Panc1 (cell line): ENCODE data around the gene SLCO1B3. TPM values are rescaled to one million over a fixed set of nuclear protein-coding genes. Genes with fewer than 3 reads are reported as not detected.

Source experiments
- ATAC-seq: fragments of 200-7000 bp; cut with Tn5 transposase; 2 replicates; pipeline ENCODE4 v1.9.1; 2020; ENCODE audit warnings: mild to moderate bottlenecking, moderate library complexity
- BruUV-seq: library from RNA; stranded (reverse); fragments of 400-500 nt; replicated peaks from 2 replicates; lab custom pipeline; 2021; lab: Mats Ljungman, UMichigan
- CTCF ChIA-PET: fragments of 300-600 bp; sonication (Branson Sonifier 250); formaldehyde crosslinking; loops from one replicate; lab custom pipeline; 2022; ENCODE audit warnings: antibody characterized with exemption; lab: Charles Lee
- POLR2A ChIA-PET: fragments of 300-600 bp; sonication (Branson Sonifier 250); formaldehyde crosslinking; loops from one replicate; lab custom pipeline; 2022; ENCODE audit warnings: antibody characterized with exemption; lab: Charles Lee
- DNase-seq: peaks from one replicate; pipeline ENCODE4 v3.0.0-alpha.2; 2010; ENCODE audit warnings: low read depth, low spot score
- H3K27ac ChIP-seq: 2 replicates; pipeline ENCODE4 v1.5.1; 2011; ENCODE audit warnings: mild to moderate bottlenecking, low read length, inconsistent platforms
- H3K27me3 ChIP-seq: fragments of 200-500 bp; sonication (Bioruptor generic); 2 replicates; pipeline ENCODE4 v1.6.0; 2014; ENCODE audit warnings: low read length, inconsistent platforms; ENCODE audit not compliant: control insufficient read depth, insufficient read depth
- H3K36me3 ChIP-seq: fragments of 200-500 bp; sonication (Bioruptor generic); 2 replicates; pipeline ENCODE4 v1.5.1; 2014; ENCODE audit warnings: inconsistent platforms, mild to moderate bottlenecking, low read length, moderate library complexity; ENCODE audit not compliant: control insufficient read depth, insufficient read depth
- H3K4me1 ChIP-seq: 2 replicates; pipeline ENCODE4 v1.5.1; 2011; ENCODE audit warnings: inconsistent platforms, mild to moderate bottlenecking, low read length, moderate library complexity; ENCODE audit not compliant: control insufficient read depth, insufficient read depth
- H3K4me3 ChIP-seq, 2 experiments: 2 replicates each; pipeline ENCODE4 v1.5.1; 2011 to 2012; ENCODE audit warnings: low read depth in 2 of 2, low read length in 2 of 2, mild to moderate bottlenecking in 2 of 2, inconsistent platforms in 1 of 2, moderate library complexity in 1 of 2
- H3K9me3 ChIP-seq: fragments of 200-500 bp; sonication (Bioruptor generic); 2 replicates; pipeline ENCODE4 v1.5.1; 2014; ENCODE audit warnings: low read depth, mild to moderate bottlenecking, inconsistent platforms, low read length, moderate library complexity; ENCODE audit not compliant: control insufficient read depth, insufficient read depth
- POLR2AphosphoS5 ChIP-seq: IDR thresholded peaks from 2 replicates; pipeline ENCODE4 v1.6.1; 2012; ENCODE audit warnings: mild to moderate bottlenecking, low read depth, low read length, moderate library complexity
- SIN3A ChIP-seq: IDR thresholded peaks from 2 replicates; pipeline ENCODE4 v1.6.1; 2012; ENCODE audit warnings: low read depth, mild to moderate bottlenecking, low read length, moderate library complexity, borderline replicate concordance; ENCODE audit not compliant: insufficient read depth
- TCF7L2 ChIP-seq: IDR thresholded peaks from 2 replicates; pipeline ENCODE4 v1.6.1; 2011; ENCODE audit warnings: mild to moderate bottlenecking, low read depth, low read length, inconsistent platforms
- in situ Hi-C: cut with HindIII; loops from 2 replicates; pipeline ENCODE4 v1.10.0; 2016; ENCODE audit warnings: low sequenced_read_pairs, low pct_unique_long_range_greater_than_20kb
- intact Hi-C: fragments of 100-400 bp; cut with micrococcal nuclease; formaldehyde crosslinking; loops from one replicate; pipeline ENCODE4 v1.10.0; 2022; ENCODE audit not compliant: unreplicated experiment
- total RNA-seq: library from RNA; stranded (reverse); gene quantifications from one replicate; pipeline ENCODE4 v1.2.1, GENCODE V29; 2021; ENCODE audit not compliant: unreplicated experiment
- TF ChIP-seq, protein P1 (sequence below): fragments of 450-650 bp; IDR thresholded peaks from 2 replicates; pipeline ENCODE4 v1.5.1; 2017; ENCODE audit warnings: mild to moderate bottlenecking
- TF ChIP-seq, protein P2 (sequence below), 2 experiments: IDR thresholded peaks; 2 replicates each; pipeline ENCODE4 v1.6.1; 2011 to 2012; ENCODE audit warnings: low read depth in 2 of 2, control low read depth in 1 of 2, low read length in 1 of 2, mild to moderate bottlenecking in 1 of 2, moderate library complexity in 1 of 2; ENCODE audit not compliant: insufficient read depth in 1 of 2

Gene SLCO1B3
- total RNA-seq, 1 experiment from 2014 or later: 0.85 TPM

DNA sequence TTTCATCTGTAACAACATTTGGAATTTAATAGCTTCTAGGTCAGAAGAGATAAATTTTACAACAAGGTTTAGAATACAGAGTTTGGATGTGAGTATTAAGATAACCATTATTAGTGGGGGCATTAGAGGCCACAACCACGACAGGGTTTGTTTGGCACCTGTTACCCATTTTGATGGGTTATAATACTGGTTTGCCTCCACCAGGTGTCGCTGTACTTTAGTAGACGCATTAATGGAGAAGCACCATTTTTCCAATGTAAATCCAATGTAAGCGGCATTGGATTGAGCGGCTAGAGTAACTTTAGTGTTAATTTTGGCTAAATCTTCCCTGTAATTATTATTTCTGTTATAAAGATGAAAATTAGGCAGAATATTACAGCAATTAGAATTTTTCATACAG is 136.2 kb downstream of the SLCO1B3 start:
- DNase-seq (no peak), ATAC-seq (no peak)
- H3K27me3 ChIP-seq: no peaks in the 10 kb centered on the region
- in situ Hi-C loops (no loop called here), intact Hi-C loops (no loop called here)
- H3K36me3 ChIP-seq: no peaks in the 10 kb centered on the region
- H3K27ac ChIP-seq: no peak overlapping the region
- TF ChIP-seq TCF7L2: no peak
- TF ChIP-seq, protein P1, sequence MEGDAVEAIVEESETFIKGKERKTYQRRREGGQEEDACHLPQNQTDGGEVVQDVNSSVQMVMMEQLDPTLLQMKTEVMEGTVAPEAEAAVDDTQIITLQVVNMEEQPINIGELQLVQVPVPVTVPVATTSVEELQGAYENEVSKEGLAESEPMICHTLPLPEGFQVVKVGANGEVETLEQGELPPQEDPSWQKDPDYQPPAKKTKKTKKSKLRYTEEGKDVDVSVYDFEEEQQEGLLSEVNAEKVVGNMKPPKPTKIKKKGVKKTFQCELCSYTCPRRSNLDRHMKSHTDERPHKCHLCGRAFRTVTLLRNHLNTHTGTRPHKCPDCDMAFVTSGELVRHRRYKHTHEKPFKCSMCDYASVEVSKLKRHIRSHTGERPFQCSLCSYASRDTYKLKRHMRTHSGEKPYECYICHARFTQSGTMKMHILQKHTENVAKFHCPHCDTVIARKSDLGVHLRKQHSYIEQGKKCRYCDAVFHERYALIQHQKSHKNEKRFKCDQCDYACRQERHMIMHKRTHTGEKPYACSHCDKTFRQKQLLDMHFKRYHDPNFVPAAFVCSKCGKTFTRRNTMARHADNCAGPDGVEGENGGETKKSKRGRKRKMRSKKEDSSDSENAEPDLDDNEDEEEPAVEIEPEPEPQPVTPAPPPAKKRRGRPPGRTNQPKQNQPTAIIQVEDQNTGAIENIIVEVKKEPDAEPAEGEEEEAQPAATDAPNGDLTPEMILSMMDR: peak; percentile 45; the same call in 1 of the 2 replicates
- POLR2A ChIA-PET: no interaction called here
- H3K4me3 ChIP-seq: no peak overlapping the region
- CTCF ChIA-PET: interaction anchor here (0.6 kb wide), 1 partner anchor 160 kb away, joined by 3 read pairs; no protein-coding TSS in a partner anchor
- H3K9me3 ChIP-seq: no peaks in the 10 kb centered on the region
- no peaks in the 10 kb centered on the region for H3K4me1 ChIP-seq
- BruUV-seq: no TSS peak

DNA sequence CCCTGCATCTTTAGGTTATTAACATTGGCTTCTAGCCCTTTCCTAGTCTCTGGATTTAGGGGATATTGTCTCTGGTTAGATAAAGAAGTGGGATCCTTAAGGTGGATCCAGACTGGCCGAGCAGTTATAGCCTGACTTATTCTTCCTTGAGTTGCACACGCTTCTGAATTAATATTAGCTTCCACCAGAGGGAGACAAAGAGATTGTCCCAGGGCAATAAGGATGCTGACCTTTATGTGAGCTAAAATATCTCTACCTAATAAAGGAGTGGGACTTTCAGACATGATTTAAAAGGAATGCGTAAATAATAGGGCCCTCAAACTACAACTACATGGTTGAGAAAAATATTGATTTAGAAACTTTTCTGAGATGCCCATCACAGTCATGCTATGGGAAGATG is 139.7 kb downstream of the SLCO1B3 start:
- BruUV-seq: no TSS peak
- intact Hi-C loops (loop anchor here (5.0 kb wide), 1 partner anchor 217 kb away; no protein-coding TSS in a partner anchor), in situ Hi-C loops (no loop called here)
- ChIA-PET CTCF (no interaction called here), POLR2A (no interaction called here)
- DNase-seq (peak; percentile 7), ATAC-seq (no peak)
- Histone ChIP-seq H3K4me1 (no peaks in the 10 kb centered on the region), H3K9me3 (no peaks in the 10 kb centered on the region), H3K4me3 (no peak overlapping the region), H3K27me3 (no peaks in the 10 kb centered on the region), H3K27ac (no peak overlapping the region), H3K36me3 (no peaks in the 10 kb centered on the region)
- TF ChIP-seq, protein P1: peak; percentile 33
- TF ChIP-seq POLR2AphosphoS5: no peak

DNA sequence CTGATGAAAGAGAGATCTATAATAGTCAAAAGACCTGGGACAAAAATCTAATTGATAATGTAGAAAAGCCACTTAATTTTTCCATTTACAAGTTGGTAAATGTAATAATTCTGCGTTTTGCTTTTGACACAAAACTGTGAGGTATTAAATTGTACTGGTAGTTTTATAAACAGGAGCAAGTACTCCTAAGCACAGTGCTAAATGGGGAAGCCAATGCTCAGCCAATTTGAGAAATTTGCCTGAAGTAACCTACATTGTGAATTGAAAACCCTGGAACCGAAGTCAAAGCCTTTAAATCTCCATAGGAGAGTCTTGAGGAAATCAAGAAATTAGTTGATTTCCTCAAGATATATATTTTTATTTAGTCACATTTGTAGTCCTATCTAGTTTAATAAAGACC is 152.8 kb downstream of the SLCO1B3 start:
- no peaks in the 10 kb centered on the region for H3K27me3 ChIP-seq
- no peak overlapping the region for H3K4me3 ChIP-seq
- no peaks in the 10 kb centered on the region for H3K4me1 ChIP-seq
- ATAC-seq (no peak), DNase-seq (no peak)
- CTCF ChIA-PET: no interaction called here
- no peak overlapping the region for H3K27ac ChIP-seq
- no peaks in the 10 kb centered on the region for H3K36me3 ChIP-seq
- in situ Hi-C loops (no loop called here), intact Hi-C loops (no loop called here)
- no peaks in the 10 kb centered on the region for H3K9me3 ChIP-seq
- TF ChIP-seq, protein P2, sequence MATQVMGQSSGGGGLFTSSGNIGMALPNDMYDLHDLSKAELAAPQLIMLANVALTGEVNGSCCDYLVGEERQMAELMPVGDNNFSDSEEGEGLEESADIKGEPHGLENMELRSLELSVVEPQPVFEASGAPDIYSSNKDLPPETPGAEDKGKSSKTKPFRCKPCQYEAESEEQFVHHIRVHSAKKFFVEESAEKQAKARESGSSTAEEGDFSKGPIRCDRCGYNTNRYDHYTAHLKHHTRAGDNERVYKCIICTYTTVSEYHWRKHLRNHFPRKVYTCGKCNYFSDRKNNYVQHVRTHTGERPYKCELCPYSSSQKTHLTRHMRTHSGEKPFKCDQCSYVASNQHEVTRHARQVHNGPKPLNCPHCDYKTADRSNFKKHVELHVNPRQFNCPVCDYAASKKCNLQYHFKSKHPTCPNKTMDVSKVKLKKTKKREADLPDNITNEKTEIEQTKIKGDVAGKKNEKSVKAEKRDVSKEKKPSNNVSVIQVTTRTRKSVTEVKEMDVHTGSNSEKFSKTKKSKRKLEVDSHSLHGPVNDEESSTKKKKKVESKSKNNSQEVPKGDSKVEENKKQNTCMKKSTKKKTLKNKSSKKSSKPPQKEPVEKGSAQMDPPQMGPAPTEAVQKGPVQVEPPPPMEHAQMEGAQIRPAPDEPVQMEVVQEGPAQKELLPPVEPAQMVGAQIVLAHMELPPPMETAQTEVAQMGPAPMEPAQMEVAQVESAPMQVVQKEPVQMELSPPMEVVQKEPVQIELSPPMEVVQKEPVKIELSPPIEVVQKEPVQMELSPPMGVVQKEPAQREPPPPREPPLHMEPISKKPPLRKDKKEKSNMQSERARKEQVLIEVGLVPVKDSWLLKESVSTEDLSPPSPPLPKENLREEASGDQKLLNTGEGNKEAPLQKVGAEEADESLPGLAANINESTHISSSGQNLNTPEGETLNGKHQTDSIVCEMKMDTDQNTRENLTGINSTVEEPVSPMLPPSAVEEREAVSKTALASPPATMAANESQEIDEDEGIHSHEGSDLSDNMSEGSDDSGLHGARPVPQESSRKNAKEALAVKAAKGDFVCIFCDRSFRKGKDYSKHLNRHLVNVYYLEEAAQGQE (IDR thresholded peaks at IDR 0.05; ENCODE audit: insufficient read depth in 1 of 2, low read depth in 2 of 2, low read length in 1 of 2): no peak
- TF ChIP-seq, protein P1: no peak
- TF ChIP-seq POLR2AphosphoS5: no peak
- TF ChIP-seq SIN3A: no peak
- TF ChIP-seq TCF7L2: no peak
- POLR2A ChIA-PET: no interaction called here
- BruUV-seq: no TSS peak
